Measurements from ENCODE around the gene GABPB1.
A peak's percentile ranks its signal among the peaks of the same experiment; 100 is the strongest.

GABPB1 gene

GRCh38 chr15:50341616-50342136 is 13.3 kb downstream of the GABPB1 start:
- no peak for DNase-seq

GRCh38 chr15:50340416-50340815 is 14.6 kb downstream of the GABPB1 start:
- no peak for DNase-seq

DNA sequence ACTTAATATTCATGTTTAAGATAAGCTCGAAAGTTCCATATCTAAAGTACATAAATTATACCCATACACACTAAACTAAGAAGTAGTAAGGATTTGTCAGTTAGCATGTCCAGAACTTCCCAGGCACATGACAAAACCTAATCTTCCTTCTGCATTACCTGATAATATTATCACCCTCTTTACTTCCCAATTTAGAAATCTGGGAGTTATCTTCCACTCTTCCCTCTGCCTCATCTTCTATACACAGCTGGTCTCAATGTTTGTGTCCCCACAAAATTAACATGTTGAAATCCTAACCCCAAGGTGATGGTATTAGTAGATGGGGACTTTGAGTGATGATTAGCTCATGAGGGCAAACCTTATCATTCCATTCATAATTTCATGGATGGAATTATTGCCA is 15.3 kb downstream of the GABPB1 start:
- DNase-seq, result no peak

- no peak for DNase-seq
Measured at GRCh38 chr15:50335251-50335650, 19.7 kb downstream of the GABPB1 start.

DNA sequence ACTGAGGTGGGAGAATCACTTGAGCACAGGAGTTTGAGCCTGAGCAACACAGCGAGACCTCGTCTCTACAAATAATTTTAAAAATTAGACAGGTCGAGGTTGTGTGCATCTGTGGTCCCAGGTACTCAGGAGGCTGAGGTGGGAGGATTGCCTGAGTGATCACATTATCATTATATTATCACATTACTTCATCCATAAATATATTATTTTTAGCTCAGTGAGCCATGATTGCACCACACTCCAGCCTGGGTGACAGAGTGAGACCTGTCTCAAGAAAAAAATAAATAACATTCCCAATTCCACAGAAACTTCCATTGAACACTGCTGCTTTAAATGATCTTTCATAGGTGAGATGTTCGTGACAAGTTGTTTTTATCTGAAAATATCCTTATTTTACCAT is 21.8 kb downstream of the GABPB1 start:
- DNase-seq, result no peak

DNA sequence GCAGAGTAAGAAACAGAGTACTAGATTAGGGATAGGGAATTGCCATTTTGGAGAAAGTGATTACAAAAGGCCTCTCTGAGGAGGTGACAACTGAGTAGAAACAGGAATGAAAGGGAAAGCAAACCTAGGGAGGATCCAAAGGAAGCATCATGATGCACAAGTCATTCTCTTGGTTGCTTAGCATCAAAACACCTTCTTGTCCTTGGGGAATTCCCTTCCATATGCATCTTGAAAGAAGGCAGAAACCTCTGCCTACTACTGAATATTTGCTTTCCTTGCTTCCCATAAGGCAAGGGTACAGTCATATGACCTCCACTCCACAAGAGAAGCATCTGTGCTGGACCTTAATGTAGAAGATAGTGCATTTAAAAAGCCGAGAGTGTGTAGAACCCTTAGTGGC is 24.1 kb downstream of the GABPB1 start:
- no peak for DNase-seq

DNA sequence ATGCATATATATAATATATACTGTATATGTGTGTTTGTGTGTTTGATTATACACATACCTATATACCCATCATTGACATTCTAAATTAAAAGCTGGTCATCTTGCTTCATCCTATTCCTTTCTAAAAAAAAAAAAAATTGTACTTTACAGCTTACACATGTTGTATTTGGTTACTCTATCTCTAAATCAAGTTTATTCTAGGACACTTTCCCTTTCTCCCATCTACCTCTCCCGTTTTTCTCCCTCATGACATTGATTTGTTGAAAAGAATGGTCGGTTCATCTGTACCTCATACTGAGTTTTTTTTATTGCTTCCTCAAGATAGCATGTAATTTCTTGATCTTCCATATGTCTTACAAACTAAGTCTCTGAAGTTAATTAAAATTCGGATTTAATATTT is 26.9 kb downstream of the GABPB1 start:
- DNase-seq, result no peak

DNA sequence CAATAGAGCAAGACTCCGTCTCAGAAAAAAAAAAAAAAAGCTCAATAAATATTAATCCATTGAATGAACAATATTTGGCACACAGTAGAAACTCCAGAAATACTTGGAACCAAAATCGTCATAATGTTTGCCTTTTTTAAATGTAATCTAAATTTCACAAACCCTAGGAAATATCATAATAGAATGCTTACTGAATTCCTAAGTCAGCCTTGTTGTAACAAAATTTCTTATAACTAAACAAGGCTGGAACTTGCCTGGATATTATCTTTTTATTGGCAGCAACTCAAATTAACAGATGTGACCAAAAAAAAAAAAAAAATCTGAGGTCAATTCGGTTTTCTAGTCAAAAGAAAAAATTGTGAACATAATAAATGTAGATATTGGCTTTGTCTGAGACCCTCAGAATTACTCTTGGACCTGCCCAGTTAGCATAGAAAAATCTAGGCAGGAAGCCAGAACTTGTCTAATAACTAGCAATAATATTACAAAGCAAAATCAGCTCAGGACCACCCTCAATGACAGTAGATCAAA is 33.3 kb downstream of the GABPB1 start:
- no peak for DNase-seq

GRCh38 chr15:50320504-50320903 is 34.5 kb downstream of the GABPB1 start:
- no peak for DNase-seq

DNA sequence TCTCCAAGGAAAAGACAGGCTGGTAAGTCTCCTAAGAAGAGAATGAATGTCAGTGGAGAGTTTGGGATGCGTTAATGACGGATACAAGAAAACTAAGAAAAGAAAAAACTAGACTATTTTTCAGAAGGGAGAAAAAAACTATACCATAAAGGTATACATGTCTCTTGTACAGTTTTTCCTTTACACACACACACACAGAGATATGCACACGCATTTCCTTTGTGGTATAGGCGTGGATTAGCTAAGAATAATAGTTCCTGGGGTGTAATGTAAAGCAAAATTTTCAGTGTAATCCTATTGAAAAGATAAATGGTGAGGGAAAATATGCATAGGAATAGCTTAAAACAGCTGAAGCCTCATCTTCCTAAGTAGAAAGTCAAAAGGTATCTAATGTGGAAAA is 36.3 kb downstream of the GABPB1 start:
- no peak for DNase-seq

DNA sequence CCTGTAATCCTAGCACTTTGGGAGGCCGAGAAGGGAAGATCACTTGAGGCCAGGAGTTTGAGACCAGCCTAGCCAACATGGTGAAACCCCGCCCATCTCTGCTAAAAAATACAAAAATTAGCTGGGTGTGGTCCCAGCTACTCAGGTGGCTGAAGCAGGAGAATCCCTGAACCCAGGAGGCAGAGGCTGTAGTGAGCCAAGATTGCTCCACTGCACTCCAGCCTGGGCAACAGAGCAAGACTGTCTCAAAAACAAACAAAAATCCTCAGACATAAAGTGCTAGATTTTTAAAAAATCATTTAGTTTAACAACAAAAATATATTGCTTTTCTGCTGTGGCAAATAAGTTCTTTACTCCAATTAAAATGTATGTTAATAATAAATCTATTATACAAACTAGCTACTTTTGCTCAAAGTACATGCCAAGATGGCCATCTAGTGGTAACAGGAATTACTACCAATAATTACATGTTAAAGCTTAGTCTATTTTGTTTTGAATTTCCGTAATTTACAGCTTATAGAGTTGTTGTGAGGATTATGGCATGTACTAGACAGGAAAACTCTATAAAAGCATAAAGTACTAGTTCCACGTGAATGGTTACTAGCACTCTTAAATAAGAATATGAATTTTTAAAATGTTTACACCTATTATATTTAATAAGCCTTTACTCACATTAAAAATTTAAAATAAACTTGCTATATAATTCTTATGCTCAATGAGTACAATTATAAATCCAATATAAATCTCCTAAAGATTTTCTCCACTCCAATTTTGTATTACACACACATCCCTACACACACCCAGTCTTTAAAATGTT is 39.0 kb downstream of the GABPB1 start:
- peak; percentile 54 for DNase-seq

DNA sequence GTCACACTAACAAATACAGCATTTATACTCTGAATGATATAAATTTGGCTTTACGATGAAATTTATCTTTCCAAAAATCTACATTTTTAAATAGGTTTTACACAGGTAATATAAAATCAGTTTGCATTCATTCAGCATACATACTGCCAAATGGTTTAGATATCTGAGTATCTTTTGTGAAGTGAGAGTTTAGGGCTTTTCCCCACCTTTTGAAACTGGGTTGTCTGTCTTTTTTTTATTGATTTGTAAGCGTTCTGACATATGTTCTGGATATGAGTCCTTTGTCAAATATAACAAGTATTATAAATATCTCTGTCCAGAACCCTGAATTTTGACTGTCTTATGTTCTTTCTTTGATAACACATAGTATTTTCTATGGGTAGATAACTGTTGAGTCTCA is 42.4 kb downstream of the GABPB1 start:
- no peak for DNase-seq

GRCh38 chr15:50307799-50308198 is 47.2 kb downstream of the GABPB1 start:
- DNase-seq, result no peak

DNA sequence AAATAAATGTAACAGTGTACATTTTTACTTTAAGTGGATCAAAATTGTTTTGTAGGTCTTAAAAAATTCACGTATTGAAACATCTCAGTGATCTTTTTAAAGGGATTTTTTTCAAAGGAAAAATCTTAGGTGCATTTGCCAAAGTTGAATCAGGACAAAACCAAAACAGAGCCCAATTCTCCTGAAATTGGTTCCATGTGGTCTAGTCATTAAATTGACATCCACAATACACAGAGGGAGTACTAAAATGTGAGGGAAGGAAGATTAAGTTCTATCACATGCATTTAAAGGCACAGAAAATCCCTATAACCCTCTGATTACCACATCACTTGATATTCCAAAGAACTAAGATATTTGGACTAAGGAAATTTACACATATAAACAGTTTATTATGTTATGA is 50.2 kb downstream of the GABPB1 start:
- DNase-seq, result peak; percentile 8

GRCh38 chr15:50302581-50302980 is 52.4 kb downstream of the GABPB1 start:
- DNase-seq, result no peak

- no peak for DNase-seq
Measured at GRCh38 chr15:50298340-50298739, 56.7 kb downstream of the GABPB1 start.

GRCh38 chr15:50295966-50296365 is 59.0 kb downstream of the GABPB1 start:
- no peak for DNase-seq

- DNase-seq, result no peak
Measured at GRCh38 chr15:50289749-50290148, 65.2 kb downstream of the GABPB1 start.

- DNase-seq, result no peak
Measured at GRCh38 chr15:50287324-50288116, 67.5 kb downstream of the GABPB1 start.

GRCh38 chr15:50281427-50281826 is 73.6 kb downstream of the GABPB1 start:
- DNase-seq, result no peak

DNA sequence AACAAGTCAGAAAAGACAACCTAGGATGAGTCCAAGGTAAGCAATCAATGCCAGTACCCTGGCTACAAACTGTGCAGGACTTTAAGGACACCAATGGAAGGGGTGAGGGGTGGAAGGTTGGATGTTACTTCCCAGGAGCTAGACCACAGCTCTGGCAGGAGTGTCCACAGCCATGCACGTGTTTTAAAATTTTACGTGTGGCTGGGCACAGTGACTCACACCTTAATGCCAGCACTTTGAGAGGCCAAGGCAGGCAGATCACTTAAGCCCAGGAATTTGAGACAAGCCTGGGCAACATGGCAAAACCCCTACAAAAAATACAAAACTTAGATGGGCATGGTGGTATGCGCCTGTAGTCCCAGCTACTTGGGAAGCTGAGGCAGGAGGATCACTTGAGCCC is 74.7 kb downstream of the GABPB1 start:
- no peak for DNase-seq

DNA sequence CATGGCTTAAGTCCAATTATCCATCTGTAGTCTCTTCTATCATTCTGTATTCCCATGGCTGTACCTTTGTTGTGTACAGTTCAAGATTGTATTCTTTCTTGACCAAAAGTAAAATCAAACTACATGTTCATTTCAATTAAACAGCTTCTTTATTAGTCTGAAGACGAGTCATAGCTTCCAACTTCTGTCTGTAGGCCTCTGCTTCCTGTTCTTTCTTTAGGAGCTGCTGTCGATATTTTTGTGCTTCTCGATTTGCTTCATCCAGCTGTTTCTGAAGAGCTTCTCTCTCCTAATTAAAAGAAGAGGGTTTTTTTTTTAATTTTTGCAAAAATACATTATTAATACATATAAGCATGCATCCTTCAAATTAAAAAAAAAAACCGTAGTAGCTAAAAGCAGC is 76.5 kb downstream of the GABPB1 start:
- DNase-seq, result no peak

GRCh38 chr15:50277370-50277769 is 77.6 kb downstream of the GABPB1 start:
- no peak for DNase-seq

DNA sequence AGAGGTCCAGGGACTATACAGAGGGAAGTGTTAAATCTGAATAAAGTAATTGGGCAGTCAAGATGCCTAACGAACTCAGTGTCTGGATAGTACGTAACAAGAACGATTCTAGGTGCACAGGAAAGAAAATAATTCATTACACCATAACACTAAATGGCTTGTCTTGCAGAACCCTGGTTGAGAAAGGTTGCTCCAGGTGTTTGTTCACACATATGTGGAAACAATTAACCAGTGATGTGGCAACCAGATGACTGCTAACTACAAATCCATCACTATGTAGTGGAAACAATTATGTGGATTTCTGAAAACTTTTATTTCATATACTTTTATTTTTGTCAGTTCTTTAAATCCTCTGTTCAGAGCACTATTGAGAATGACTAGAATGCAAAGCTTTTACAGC is 79.1 kb downstream of the GABPB1 start:
- DNase-seq, result no peak
